Measurements from ENCODE around the gene MTNR1B. TPM values are rescaled to one million over a fixed set of nuclear protein-coding genes. Genes with fewer than 3 reads are reported as not detected.

The MTNR1B gene
- total RNA-seq, 1 experiment from 2014 or later: not detected

- no peak overlapping the region for H3K27ac ChIP-seq
- ChIA-PET CTCF (no interaction called here), POLR2A (ENCODE audit: unreplicated experiment) (no interaction called here)
- H4K20me1 ChIP-seq (ENCODE audit: insufficient read depth): no peaks in the 10 kb centered on the region
- no peak for DNase-seq
- no peaks in the 10 kb centered on the region for H3K79me2 ChIP-seq (ENCODE audit: low read depth)
- no peak overlapping the region for H3K4me3 ChIP-seq
- H3K36me3 ChIP-seq (ENCODE audit: low read depth): no peaks in the 10 kb centered on the region
- BruUV-seq (replicated peaks): no TSS peak
- H3F3A ChIP-seq (ENCODE audit: insufficient read depth, low read depth): no peaks in the 10 kb centered on the region
- no peak overlapping the region for H2AFZ ChIP-seq
- no peaks in the 10 kb centered on the region for H3K27me3 ChIP-seq (ENCODE audit: insufficient read depth, low read depth)
- no peaks in the 10 kb centered on the region for H3K4me1 ChIP-seq (replicated peaks; ENCODE audit: insufficient read depth)
- no peak overlapping the region for H3K4me2 ChIP-seq
- TF ChIP-seq CTCF (conservative IDR thresholded peaks at IDR 0.05) (no peak), EZH2 (IDR thresholded peaks at IDR 0.05; ENCODE audit: low read depth) (no peak)
- no peaks in the 10 kb centered on the region; the same call in 1 of the 2 replicates for H3K9me3 ChIP-seq (ENCODE audit: insufficient read depth, low read depth)
- intact Hi-C loops (cut with micrococcal nuclease; ENCODE audit: unreplicated experiment): no loop called here
- H3K9me2 ChIP-seq (ENCODE audit: insufficient read depth): no peaks in the 10 kb centered on the region
Observed at GRCh38 chr11:92929246-92929645, 40.2 kb upstream of the MTNR1B start.

GRCh38 chr11:92929653-92930052, 39.8 kb upstream of the MTNR1B start:
- Histone ChIP-seq H3K27me3 (ENCODE audit: insufficient read depth, low read depth) (no peaks in the 10 kb centered on the region), H3K4me1 (replicated peaks; ENCODE audit: insufficient read depth) (no peaks in the 10 kb centered on the region), H3K4me3 (no peak overlapping the region), H3F3A (ENCODE audit: insufficient read depth, low read depth) (no peaks in the 10 kb centered on the region), H2AFZ (no peak overlapping the region), H3K9me3 (ENCODE audit: insufficient read depth, low read depth) (no peaks in the 10 kb centered on the region; the same call in 1 of the 2 replicates), H3K79me2 (ENCODE audit: low read depth) (no peaks in the 10 kb centered on the region), H4K20me1 (ENCODE audit: insufficient read depth) (no peaks in the 10 kb centered on the region), H3K36me3 (ENCODE audit: low read depth) (no peaks in the 10 kb centered on the region), H3K27ac (no peak overlapping the region), H3K4me2 (no peak overlapping the region), H3K9me2 (ENCODE audit: insufficient read depth) (no peaks in the 10 kb centered on the region)
- CTCF ChIA-PET: no interaction called here
- intact Hi-C loops (cut with micrococcal nuclease; ENCODE audit: unreplicated experiment): no loop called here
- TF ChIP-seq CTCF (conservative IDR thresholded peaks at IDR 0.05) (no peak), EZH2 (IDR thresholded peaks at IDR 0.05; ENCODE audit: low read depth) (no peak)
- DNase-seq: no peak
- POLR2A ChIA-PET (ENCODE audit: unreplicated experiment): no interaction called here
- BruUV-seq (replicated peaks): no TSS peak

GRCh38 chr11:92931746-92932422, 37.6 kb upstream of the MTNR1B start:
- Histone ChIP-seq H2AFZ (no peak overlapping the region), H3K9me3 (ENCODE audit: insufficient read depth, low read depth) (no peaks in the 10 kb centered on the region), H4K20me1 (ENCODE audit: insufficient read depth) (no peaks in the 10 kb centered on the region), H3K79me2 (ENCODE audit: low read depth) (no peaks in the 10 kb centered on the region), H3K36me3 (ENCODE audit: low read depth) (no peaks in the 10 kb centered on the region), H3K27me3 (ENCODE audit: insufficient read depth, low read depth) (no peaks in the 10 kb centered on the region), H3K9me2 (ENCODE audit: insufficient read depth) (no peaks in the 10 kb centered on the region), H3K4me3 (no peak overlapping the region), H3K4me2 (no peak overlapping the region), H3K27ac (no peak overlapping the region), H3F3A (ENCODE audit: insufficient read depth, low read depth) (no peaks in the 10 kb centered on the region), H3K4me1 (replicated peaks; ENCODE audit: insufficient read depth) (no peaks in the 10 kb centered on the region)
- BruUV-seq (replicated peaks): no TSS peak
- ChIA-PET CTCF (interaction anchor here (0.6 kb wide), 1 partner anchor 295 kb away, joined by 5 read pairs; no protein-coding TSS in a partner anchor), POLR2A (ENCODE audit: unreplicated experiment) (no interaction called here)
- DNase-seq: peak in 1 of 2 experiments; percentile 50
- TF ChIP-seq CTCF (conservative IDR thresholded peaks at IDR 0.05): no peak
- TF ChIP-seq EZH2 (IDR thresholded peaks at IDR 0.05; ENCODE audit: low read depth): no peak
- intact Hi-C loops (cut with micrococcal nuclease; ENCODE audit: unreplicated experiment): no loop called here

Measured in PC-9 (cell line).